GM18505 (cell line): ENCODE results near the gene DDA1.

ENCODE experiments used
- ATAC-seq: cut with Tn5 transposase; IDR thresholded peaks from one replicate; pipeline ENCODE4 v1.9.1; 2021; ENCODE audit not compliant: unreplicated experiment
- POLR2A ChIP-seq: IDR thresholded peaks from 4 replicates; pipeline ENCODE4 v1.6.1; 2011; ENCODE audit warnings: borderline replicate concordance; ENCODE audit not compliant: insufficient read depth, insufficient read length; ENCODE audit errors: extremely low read depth

The DDA1 gene

GRCh38 chr19:17333611-17334413 lies 24.4 kb downstream of the DDA1 start:
- TF ChIP-seq POLR2A = no peak
- no peak for ATAC-seq

GRCh38 chr19:17334414-17335409 lies 25.3 kb downstream of the DDA1 start, which contains the start of gene ANO8:
Gene ANO8, minus strand, starts transcription at chr19:17334855. Its CDS starts 185 bp downstream, at chr19:17334670.
- ATAC-seq = peak; percentile 52
- peak; percentile 23 for TF ChIP-seq POLR2A

- TF ChIP-seq POLR2A = no peak
- no peak for ATAC-seq
Measured at GRCh38 chr19:17335575-17335974, 26.2 kb downstream of the DDA1 start.

GRCh38 chr19:17336872-17337674 lies 27.7 kb downstream of the DDA1 start, which contains the start of gene GTPBP3:
Gene GTPBP3, plus strand, starts transcription at chr19:17337553. Its CDS starts 59 bp downstream, at chr19:17337612.
- peak; percentile 69 for ATAC-seq
- TF ChIP-seq POLR2A = peak; percentile 69

GRCh38 chr19:17337675-17338432 lies 28.5 kb downstream of the DDA1 start:
- no peak for ATAC-seq
- no peak for TF ChIP-seq POLR2A

DNA sequence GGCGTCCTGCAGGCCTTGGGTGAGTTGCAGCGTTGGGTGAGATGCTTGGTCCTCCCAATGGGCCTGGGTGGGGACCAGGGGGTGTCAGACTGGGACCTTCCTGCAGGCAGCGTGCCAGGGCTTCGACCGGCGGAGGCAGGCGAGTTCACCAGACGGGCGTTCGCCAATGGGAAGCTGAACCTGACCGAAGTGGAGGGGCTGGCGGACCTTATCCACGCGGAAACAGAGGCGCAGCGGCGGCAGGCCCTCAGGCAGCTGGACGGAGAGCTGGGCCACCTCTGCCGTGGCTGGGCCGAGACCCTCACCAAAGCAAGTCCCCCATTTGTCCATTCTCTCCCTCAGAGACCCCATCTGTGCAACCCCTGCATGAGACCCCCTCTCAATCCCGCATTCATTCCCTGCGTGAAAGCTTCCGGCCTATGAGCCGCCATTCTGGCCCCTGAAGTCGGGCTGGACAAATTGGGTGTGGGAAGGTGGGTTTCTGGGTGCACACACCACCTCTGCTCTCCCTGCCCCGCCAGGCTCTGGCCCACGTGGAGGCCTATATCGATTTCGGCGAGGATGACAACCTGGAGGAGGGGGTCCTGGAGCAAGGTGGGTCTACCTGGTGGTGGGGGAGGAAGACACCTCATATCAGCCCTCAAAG lies 29.2 kb downstream of the DDA1 start:
- TF ChIP-seq POLR2A = no peak
- no peak for ATAC-seq

GRCh38 chr19:17339088-17339741 lies 29.9 kb downstream of the DDA1 start:
- TF ChIP-seq POLR2A = no peak
- ATAC-seq = no peak

DNA sequence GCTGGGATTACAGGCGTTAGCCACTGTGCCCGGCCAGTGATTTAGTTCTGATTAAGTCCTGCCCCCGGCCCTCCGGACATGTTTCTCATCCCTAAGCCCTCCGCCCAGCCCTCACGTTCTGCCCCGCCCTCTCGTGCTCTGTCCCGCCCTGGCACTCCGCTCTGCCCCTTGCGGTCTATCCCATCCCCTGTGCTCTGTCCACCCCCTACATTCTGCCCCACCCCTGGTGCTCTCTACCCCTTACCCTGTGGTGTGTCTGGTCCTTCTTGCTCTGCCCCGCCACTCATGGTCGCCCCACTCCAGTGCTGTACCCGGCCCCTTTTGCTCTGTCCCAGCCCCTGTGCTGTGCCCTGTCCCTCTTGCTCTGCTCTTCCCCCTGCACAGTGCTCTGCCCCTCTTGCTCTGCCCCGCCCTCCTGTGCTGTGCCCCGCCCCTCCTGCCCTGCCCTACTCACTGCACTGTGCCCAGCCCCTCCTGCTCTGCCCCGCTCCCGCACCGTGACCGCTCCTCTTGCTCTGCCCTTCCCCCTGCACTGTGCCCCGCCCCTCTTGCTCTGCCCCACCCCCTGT lies 31.0 kb downstream of the DDA1 start:
- no peak for ATAC-seq
- TF ChIP-seq POLR2A = no peak

DNA sequence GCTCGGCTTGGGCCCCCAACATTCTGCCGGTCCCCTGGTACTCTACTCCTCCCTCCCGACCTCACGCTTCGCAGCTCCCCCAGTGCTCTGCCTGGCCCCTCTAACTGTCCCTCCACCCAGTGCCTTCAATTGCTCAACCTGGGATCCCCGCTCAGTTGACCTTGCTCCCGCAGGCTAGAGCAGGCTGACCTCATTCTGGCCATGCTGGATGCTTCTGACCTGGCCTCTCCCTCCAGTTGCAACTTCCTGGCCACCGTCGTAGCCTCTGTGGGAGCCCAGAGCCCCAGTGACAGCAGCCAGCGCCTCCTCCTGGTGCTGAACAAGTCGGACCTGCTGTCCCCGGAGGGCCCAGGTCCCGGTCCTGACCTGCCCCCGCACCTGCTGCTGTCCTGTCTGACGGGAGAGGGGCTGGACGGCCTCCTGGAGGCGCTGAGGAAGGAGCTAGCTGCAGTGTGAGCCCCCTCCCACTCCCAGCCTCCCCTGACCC lies 31.6 kb downstream of the DDA1 start:
- TF ChIP-seq POLR2A = no peak
- no peak for ATAC-seq

GRCh38 chr19:17341386-17341785 lies 32.0 kb downstream of the DDA1 start:
- no peak for TF ChIP-seq POLR2A

DNA sequence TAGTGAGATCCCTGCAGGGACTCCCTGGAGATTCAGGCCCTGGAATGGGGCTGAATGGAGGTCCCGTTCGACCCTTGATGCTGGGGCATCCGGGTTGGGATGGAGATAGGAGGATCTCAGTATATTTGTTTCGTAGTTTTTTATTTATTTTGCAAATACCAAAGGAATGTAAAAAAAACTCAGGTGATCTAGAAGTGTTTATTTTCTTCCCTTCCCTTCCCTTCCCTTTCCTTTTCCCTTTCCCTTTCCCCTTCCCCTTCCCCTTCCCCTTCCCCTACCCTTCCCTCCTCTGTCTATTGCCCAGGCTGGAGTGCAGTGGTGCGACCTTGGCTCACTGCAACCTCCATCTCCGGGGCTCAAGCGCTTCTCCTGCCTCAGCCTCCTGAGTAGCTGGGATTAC lies 32.5 kb downstream of the DDA1 start:
- ATAC-seq = no peak
- no peak for TF ChIP-seq POLR2A

More at GRCh38 chr19:17341386-17341785, 32.0 kb downstream of the DDA1 start:
- ATAC-seq = no peak

DNA sequence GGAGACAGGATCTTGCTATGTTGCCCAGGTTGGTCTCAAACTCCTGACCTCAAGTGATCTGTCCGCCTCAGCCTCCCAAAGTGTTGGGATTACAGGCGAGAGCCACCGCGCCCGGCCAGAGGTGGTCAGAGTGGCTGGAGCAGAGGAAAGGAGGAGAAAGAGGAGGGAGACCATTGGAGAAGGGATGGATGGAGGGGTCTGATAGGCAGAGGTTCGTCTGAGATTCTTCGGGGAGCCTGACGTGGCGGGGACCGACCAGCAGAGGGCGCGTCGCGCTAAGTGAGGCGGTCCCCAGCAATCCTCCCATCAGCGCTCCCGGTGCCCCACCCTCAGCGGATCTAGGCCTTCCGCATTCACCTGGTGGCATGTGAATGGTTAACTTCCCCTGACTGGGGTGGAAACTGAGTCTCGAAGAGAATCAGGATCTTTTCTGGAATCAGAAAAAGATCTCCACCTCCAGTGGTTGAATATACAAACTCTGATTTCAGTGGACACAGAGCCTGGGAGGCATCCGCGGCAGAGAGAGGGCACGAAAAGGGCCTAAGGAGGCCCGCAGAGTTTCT lies 36.8 kb downstream of the DDA1 start:
- TF ChIP-seq POLR2A = no peak

More for the DNA sequence above, 36.8 kb downstream of the DDA1 start:
- ATAC-seq = no peak
